ENCODE measurements around the gene ZNF775.

ZNF775 gene

GRCh38 chr7:150408393-150409299 is 29.5 kb downstream of the ZNF775 start:
- FAIRE-seq, result no peak
- DNase-seq (ENCODE audit: insufficient read length, low spot score), result no peak
- TF ChIP-seq POLR2AphosphoS5 (IDR thresholded peaks at IDR 0.05; ENCODE audit: low read depth, low read length) (no peak), SPI1 (IDR thresholded peaks at IDR 0.05; ENCODE audit: low read depth, low read length) (no peak), PAX5 (IDR thresholded peaks at IDR 0.05; ENCODE audit: insufficient read depth, low read length, severe bottlenecking) (no peak), TAF1 (IDR thresholded peaks at IDR 0.05; ENCODE audit: low read depth, low read length) (no peak), POLR2A (IDR thresholded peaks at IDR 0.05; ENCODE audit: low read depth, low read length) (no peak), POU2F2 (IDR thresholded peaks at IDR 0.05; ENCODE audit: low read depth, low read length) (no peak)

GRCh38 chr7:150409300-150410030 is 30.3 kb downstream of the ZNF775 start:
- FAIRE-seq (no peak), DNase-seq (ENCODE audit: insufficient read length, low spot score) (no peak)
- TF ChIP-seq TAF1 (IDR thresholded peaks at IDR 0.05; ENCODE audit: low read depth, low read length), result no peak
- TF ChIP-seq POLR2AphosphoS5 (IDR thresholded peaks at IDR 0.05; ENCODE audit: low read depth, low read length), result no peak
- no peak for TF ChIP-seq POU2F2 (IDR thresholded peaks at IDR 0.05; ENCODE audit: low read depth, low read length)
- no peak for TF ChIP-seq SPI1 (IDR thresholded peaks at IDR 0.05; ENCODE audit: low read depth, low read length)
- no peak for TF ChIP-seq PAX5 (IDR thresholded peaks at IDR 0.05; ENCODE audit: insufficient read depth, low read length, severe bottlenecking)
- TF ChIP-seq POLR2A (IDR thresholded peaks at IDR 0.05; ENCODE audit: low read depth, low read length), result no peak

DNA sequence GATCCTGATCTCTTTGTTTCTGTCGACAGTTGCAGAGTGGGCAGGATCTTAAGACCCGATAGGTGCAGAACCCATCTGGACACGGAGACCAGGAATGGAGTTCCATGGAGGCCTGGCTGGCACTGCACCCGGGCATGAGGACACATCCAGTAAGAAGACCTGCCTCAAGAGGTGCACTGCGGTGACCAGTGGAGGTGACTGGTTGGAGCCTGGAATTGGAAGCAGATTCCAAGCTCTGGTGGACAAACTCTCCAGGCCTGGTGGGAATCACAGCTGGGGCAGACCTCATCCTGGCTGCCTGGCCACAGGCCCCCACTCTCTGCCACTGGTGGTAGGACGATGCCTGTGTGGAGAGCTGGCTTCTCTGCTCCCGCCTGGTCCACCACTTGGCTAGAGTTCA is 31.0 kb downstream of the ZNF775 start:
- TF ChIP-seq POLR2A (IDR thresholded peaks at IDR 0.05; ENCODE audit: low read depth, low read length), result no peak
- no peak for TF ChIP-seq POLR2AphosphoS5 (IDR thresholded peaks at IDR 0.05; ENCODE audit: low read depth, low read length)
- no peak for TF ChIP-seq POU2F2 (IDR thresholded peaks at IDR 0.05; ENCODE audit: low read depth, low read length)
- TF ChIP-seq SPI1 (IDR thresholded peaks at IDR 0.05; ENCODE audit: low read depth, low read length), result no peak
- no peak for TF ChIP-seq TAF1 (IDR thresholded peaks at IDR 0.05; ENCODE audit: low read depth, low read length)
- TF ChIP-seq PAX5 (IDR thresholded peaks at IDR 0.05; ENCODE audit: insufficient read depth, low read length, severe bottlenecking), result no peak
- DNase-seq (ENCODE audit: insufficient read length, low spot score) (no peak), FAIRE-seq (no peak)

DNA sequence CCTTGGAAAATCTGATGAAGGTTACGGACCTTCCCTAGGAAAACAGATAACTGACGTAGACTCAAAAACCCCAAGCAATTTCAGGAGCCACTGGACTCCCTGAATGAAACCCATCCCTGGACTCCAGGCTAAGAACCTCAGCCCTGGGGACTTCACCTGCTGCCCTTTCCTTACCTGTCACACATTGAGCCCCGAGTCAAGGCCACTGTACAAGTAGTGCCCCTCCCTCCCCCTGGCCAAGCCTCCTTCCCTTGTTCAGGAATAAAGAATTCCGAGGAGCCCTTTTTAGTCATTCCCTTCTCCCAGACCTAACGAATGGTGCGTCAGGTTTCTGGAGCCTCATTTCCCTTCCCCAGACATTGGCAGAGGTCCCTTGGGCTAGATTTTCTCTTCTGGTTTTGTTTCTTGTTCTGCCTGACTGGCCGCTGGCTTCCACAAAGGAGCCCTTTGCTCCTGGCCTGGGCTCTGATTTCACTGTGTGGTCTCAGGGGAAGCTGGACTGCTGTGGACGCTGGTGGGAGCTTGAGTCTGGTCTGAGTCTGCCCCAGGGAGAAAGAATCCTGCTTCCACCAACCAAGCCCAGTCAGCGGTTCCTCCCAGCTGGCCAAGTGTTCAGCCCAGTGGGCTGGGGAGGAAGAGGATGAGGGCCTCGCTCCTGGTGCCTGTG is 31.7 kb downstream of the ZNF775 start:
- TF ChIP-seq PAX5 (IDR thresholded peaks at IDR 0.05; ENCODE audit: insufficient read depth, low read length, severe bottlenecking) (no peak), SPI1 (IDR thresholded peaks at IDR 0.05; ENCODE audit: low read depth, low read length) (no peak), POLR2AphosphoS5 (IDR thresholded peaks at IDR 0.05; ENCODE audit: low read depth, low read length) (no peak), POU2F2 (IDR thresholded peaks at IDR 0.05; ENCODE audit: low read depth, low read length) (no peak), POLR2A (IDR thresholded peaks at IDR 0.05; ENCODE audit: low read depth, low read length) (no peak), TAF1 (IDR thresholded peaks at IDR 0.05; ENCODE audit: low read depth, low read length) (no peak)
- FAIRE-seq, result no peak
- DNase-seq (ENCODE audit: insufficient read length, low spot score), result no peak

DNA sequence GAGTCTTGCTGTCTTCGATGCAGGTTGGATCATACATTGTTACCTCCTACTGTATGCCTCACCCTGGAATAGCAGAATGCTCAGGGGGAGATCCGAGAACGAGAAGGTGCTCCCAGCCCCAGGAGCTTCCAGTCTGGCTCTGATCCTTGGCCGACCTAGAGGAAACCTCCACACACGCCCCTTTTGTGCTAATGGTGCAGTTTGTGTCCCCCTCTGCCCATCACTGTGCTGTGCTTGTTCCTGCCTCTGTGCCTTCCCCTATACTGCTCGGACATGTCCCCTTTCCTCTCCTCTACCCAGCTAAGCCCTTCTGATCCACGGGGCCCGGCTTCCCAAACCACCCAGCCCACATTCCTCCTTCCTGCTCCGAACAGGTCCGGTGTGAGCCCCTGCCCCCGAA is 32.5 kb downstream of the ZNF775 start:
- DNase-seq (ENCODE audit: insufficient read length, low spot score), result no peak
- FAIRE-seq, result no peak
- TF ChIP-seq POU2F2 (IDR thresholded peaks at IDR 0.05; ENCODE audit: low read depth, low read length) (no peak), POLR2A (IDR thresholded peaks at IDR 0.05; ENCODE audit: low read depth, low read length) (no peak), PAX5 (IDR thresholded peaks at IDR 0.05; ENCODE audit: insufficient read depth, low read length, severe bottlenecking) (no peak), SPI1 (IDR thresholded peaks at IDR 0.05; ENCODE audit: low read depth, low read length) (no peak), TAF1 (IDR thresholded peaks at IDR 0.05; ENCODE audit: low read depth, low read length) (no peak), POLR2AphosphoS5 (IDR thresholded peaks at IDR 0.05; ENCODE audit: low read depth, low read length) (no peak)

GRCh38 chr7:150412016-150412415 is 32.9 kb downstream of the ZNF775 start:
- no peak for FAIRE-seq
- DNase-seq (ENCODE audit: insufficient read length, low spot score), result no peak
- TF ChIP-seq SPI1 (IDR thresholded peaks at IDR 0.05; ENCODE audit: low read depth, low read length) (no peak), TAF1 (IDR thresholded peaks at IDR 0.05; ENCODE audit: low read depth, low read length) (no peak), POLR2AphosphoS5 (IDR thresholded peaks at IDR 0.05; ENCODE audit: low read depth, low read length) (no peak), POLR2A (IDR thresholded peaks at IDR 0.05; ENCODE audit: low read depth, low read length) (no peak), PAX5 (IDR thresholded peaks at IDR 0.05; ENCODE audit: insufficient read depth, low read length, severe bottlenecking) (no peak), POU2F2 (IDR thresholded peaks at IDR 0.05; ENCODE audit: low read depth, low read length) (no peak)

DNA sequence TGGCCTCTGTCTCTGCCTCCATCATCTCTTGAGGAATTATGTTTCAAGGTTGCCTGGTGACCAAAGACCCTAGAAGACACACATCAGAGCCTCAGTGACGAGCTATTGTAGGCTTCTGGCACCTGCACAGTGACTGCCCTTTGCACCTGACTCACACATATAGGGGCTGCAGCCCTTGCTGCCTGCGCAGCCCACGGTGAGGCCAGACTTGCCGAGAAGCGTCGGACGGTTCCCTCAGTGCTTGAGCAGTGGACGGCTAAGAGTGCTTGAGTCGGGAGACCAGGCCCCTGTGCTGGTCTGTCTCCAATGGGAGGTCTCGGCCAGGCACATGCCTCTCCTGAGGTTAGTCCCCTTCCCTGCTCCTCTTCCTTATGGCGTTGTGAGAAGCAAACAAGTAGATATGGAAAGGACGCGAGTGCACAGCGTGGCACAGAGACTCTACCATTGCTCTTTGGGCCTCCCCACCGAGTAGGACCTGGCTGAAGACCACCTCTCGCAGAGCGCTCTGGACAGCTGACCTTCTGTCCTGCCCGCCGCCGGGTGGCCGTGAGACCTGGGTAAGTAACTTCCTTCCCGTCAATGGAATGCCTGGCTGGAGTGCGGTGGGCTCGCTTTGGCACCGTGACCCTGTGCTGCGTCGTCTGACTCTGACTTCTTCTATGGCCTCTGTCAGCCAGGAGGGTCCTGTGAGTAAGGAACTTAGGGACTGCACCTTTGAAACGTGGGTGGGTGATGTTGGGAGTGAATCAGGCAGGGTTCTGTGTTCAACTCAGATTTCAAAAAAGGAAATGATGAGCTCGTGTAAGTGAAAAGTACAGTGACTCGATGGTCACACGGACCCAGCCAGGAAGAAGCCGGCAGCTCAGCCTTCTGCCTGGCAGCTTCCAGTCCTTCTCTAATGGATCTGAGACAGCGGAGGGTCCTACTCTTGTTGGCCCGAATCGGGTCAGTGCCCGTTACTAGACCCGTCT is 33.7 kb downstream of the ZNF775 start:
- DNase-seq (ENCODE audit: insufficient read length, low spot score) (no peak), FAIRE-seq (no peak)
- no peak for TF ChIP-seq PAX5 (IDR thresholded peaks at IDR 0.05; ENCODE audit: insufficient read depth, low read length, severe bottlenecking)
- TF ChIP-seq POU2F2 (IDR thresholded peaks at IDR 0.05; ENCODE audit: low read depth, low read length), result no peak
- TF ChIP-seq POLR2A (IDR thresholded peaks at IDR 0.05; ENCODE audit: low read depth, low read length), result no peak
- no peak for TF ChIP-seq TAF1 (IDR thresholded peaks at IDR 0.05; ENCODE audit: low read depth, low read length)
- TF ChIP-seq POLR2AphosphoS5 (IDR thresholded peaks at IDR 0.05; ENCODE audit: low read depth, low read length), result no peak

DNA sequence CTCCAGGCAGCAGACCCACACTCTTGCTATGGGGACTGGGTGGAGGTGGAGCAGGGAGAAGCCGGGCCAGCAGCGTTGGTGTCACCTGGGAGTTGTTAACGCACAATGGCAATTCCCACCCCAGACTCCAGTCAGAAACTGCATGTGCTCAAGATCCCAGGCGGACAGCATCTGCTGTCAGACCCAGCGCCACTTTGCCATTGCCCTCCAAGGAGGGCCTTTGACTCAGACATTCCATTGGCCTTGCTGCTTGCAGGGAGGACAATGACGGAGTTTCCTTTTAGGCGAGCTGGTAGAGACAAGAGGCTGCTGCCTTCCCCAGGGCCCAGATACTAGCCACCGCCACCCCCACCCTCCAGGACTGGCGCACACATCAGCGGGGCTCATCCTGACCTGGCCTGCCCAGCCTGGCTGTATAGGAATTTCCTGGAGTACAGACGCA is 34.5 kb downstream of the ZNF775 start:
- TF ChIP-seq SPI1 (IDR thresholded peaks at IDR 0.05; ENCODE audit: low read depth, low read length) (no peak), POLR2AphosphoS5 (IDR thresholded peaks at IDR 0.05; ENCODE audit: low read depth, low read length) (no peak)
- no peak for FAIRE-seq
- no peak for DNase-seq (ENCODE audit: insufficient read length, low spot score)

All from GM12891 (cell line).